Measurements from ENCODE around the gene PRDM16. TPM values are rescaled to one million over a fixed set of nuclear protein-coding genes. Genes with fewer than 3 reads are reported as not detected.

PRDM16 gene
- total and polyA plus RNA-seq, 2 donors (not counting 1 experiment from before 2014, with no cell fraction given), result 0.03 to 0.12 TPM

GRCh38 chr1:3156936-3157335 is 87.9 kb downstream of the PRDM16 start:
- POLR2A ChIA-PET, result no interaction called here
- Mint-ChIP-seq H3K9me3 (ENCODE audit: insufficient read depth) (no peaks in the 10 kb centered on the region), H3K4me1 (peaks cover 2% of the 10 kb centered on the region)

GRCh38 chr1:3158347-3158746 is 89.3 kb downstream of the PRDM16 start:
- Histone ChIP-seq H3K9me3 (ENCODE audit: control extremely low read depth in 1 of 3, control insufficient read depth in 2 of 3, insufficient read depth in 1 of 3, low read length in 2 of 3) (peaks cover 0 to 9% (median 0%) of the 10 kb centered on the region in 3 donors), H3K27ac (ENCODE audit: low read length in 2 of 2) (no peak overlapping the region), H3K27me3 (replicated peaks in 1 of 4; ENCODE audit: control extremely low read depth in 1 of 4, control insufficient read depth in 3 of 4, insufficient read depth in 4 of 4, low read length in 3 of 4) (peaks cover 0 to 16% (median 0%) of the 10 kb centered on the region in 4 experiments), H3K4me2 (replicated peaks; ENCODE audit: low read depth, low read length, poor library complexity, severe bottlenecking) (no peak overlapping the region), H3K4me1 (ENCODE audit: control insufficient read depth in 2 of 2, insufficient read depth in 2 of 2, low read length in 2 of 2) (peaks cover 0 to 7% of the 10 kb centered on the region in 2 donors), H3K9ac (ENCODE audit: low read length) (no peak overlapping the region), H3K36me3 (replicated peaks in 1 of 2; ENCODE audit: control extremely low read depth in 1 of 2, control insufficient read depth in 1 of 2, extremely low read depth in 1 of 2, insufficient read depth in 2 of 2, low read length in 1 of 2) (no peaks in the 10 kb centered on the region), H2AFZ (ENCODE audit: insufficient read depth, low read depth, low read length, poor library complexity, severe bottlenecking) (no peak overlapping the region), H4K20me1 (ENCODE audit: control insufficient read depth, insufficient read depth, low read length, poor library complexity, severe bottlenecking) (no peaks in the 10 kb centered on the region), H3K4me3 (ENCODE audit: control extremely low read depth in 1 of 5, extremely low read depth in 1 of 5, insufficient read depth in 1 of 5, low read depth in 2 of 5, low read length in 4 of 5) (no peak overlapping the region), H3K79me2 (ENCODE audit: control insufficient read depth, insufficient read depth, low read length) (no peaks in the 10 kb centered on the region)
- Mint-ChIP-seq H3K4me3 (no peak overlapping the region), H3K4me1 (peaks cover 2% of the 10 kb centered on the region), H3K27me3 (peaks cover 25% of the 10 kb centered on the region), H3K9me3 (ENCODE audit: insufficient read depth) (no peaks in the 10 kb centered on the region), H3K27ac (no peak overlapping the region)
- CTCF ChIA-PET, result no interaction called here
- POLR2A ChIA-PET, result no interaction called here
- no peak for ATAC-seq (ENCODE audit: low read depth)
- intact Hi-C loops (cut with micrococcal nuclease), result no loop called here
- WGBS (ENCODE audit: insufficient coverage), result no CpG with 5 or more reads among the region's 4 CpGs
- no peak for DNase-seq
- TF ChIP-seq EZH2 (IDR thresholded peaks at IDR 0.05; ENCODE audit: borderline replicate concordance, insufficient read depth, low read depth, low read length, poor library complexity, severe bottlenecking) (no peak), CTCF (IDR thresholded peaks at IDR 0.05) (no peak)

More at GRCh38 chr1:3156936-3157335, 87.9 kb downstream of the PRDM16 start:
- Histone ChIP-seq H3K79me2 (ENCODE audit: control insufficient read depth, insufficient read depth, low read length) (no peaks in the 10 kb centered on the region), H2AFZ (ENCODE audit: insufficient read depth, low read depth, low read length, poor library complexity, severe bottlenecking) (no peak overlapping the region), H3K4me2 (replicated peaks; ENCODE audit: low read depth, low read length, poor library complexity, severe bottlenecking) (no peak overlapping the region), H3K9ac (ENCODE audit: low read length) (no peak overlapping the region), H3K27me3 (replicated peaks in 1 of 4; ENCODE audit: control extremely low read depth in 1 of 4, control insufficient read depth in 3 of 4, insufficient read depth in 4 of 4, low read length in 3 of 4) (peaks cover 0 to 16% (median 0%) of the 10 kb centered on the region in 4 experiments), H3K36me3 (replicated peaks in 1 of 2; ENCODE audit: control extremely low read depth in 1 of 2, control insufficient read depth in 1 of 2, extremely low read depth in 1 of 2, insufficient read depth in 2 of 2, low read length in 1 of 2) (no peaks in the 10 kb centered on the region), H3K9me3 (ENCODE audit: control extremely low read depth in 1 of 3, control insufficient read depth in 2 of 3, insufficient read depth in 1 of 3, low read length in 2 of 3) (peaks cover 0 to 9% (median 0%) of the 10 kb centered on the region in 3 donors), H4K20me1 (ENCODE audit: control insufficient read depth, insufficient read depth, low read length, poor library complexity, severe bottlenecking) (no peaks in the 10 kb centered on the region), H3K4me1 (ENCODE audit: control insufficient read depth in 2 of 2, insufficient read depth in 2 of 2, low read length in 2 of 2) (peaks cover 0 to 7% of the 10 kb centered on the region in 2 donors), H3K4me3 (ENCODE audit: control extremely low read depth in 1 of 5, extremely low read depth in 1 of 5, insufficient read depth in 1 of 5, low read depth in 2 of 5, low read length in 4 of 5) (no peak overlapping the region), H3K27ac (ENCODE audit: low read length in 2 of 2) (no peak overlapping the region)
- Mint-ChIP-seq H3K27me3 (peaks cover 19% of the 10 kb centered on the region), H3K4me3 (no peak overlapping the region), H3K27ac (no peak overlapping the region)
- CTCF ChIA-PET, result no interaction called here
- ATAC-seq (ENCODE audit: low read depth) (no peak), DNase-seq (no peak)
- no peak for TF ChIP-seq EZH2 (IDR thresholded peaks at IDR 0.05; ENCODE audit: borderline replicate concordance, insufficient read depth, low read depth, low read length, poor library complexity, severe bottlenecking)
- intact Hi-C loops (cut with micrococcal nuclease), result no loop called here
- WGBS (ENCODE audit: insufficient coverage), result 90% methylated on average over 19 of the region's 19 CpGs
